ENCODE measurements around the gene FARS2. TPM values are rescaled to one million over a fixed set of nuclear protein-coding genes. Genes with fewer than 3 reads are reported as not detected.

FARS2 gene
- total and polyA plus RNA-seq, 9 of the 15 experiments (the other 6 are each of a cell fraction or from before 2014, with no cell fraction given) = 16.5 to 62.2 (median 27.0) TPM

GRCh38 chr6:5339786-5340185 is 78.5 kb downstream of the FARS2 start:
- H3K9me1 ChIP-seq (ENCODE audit: control insufficient read depth, insufficient read depth, low read length) = peaks cover 4% of the 10 kb centered on the region
- ChIA-PET POLR2A (no interaction called here), CTCF (ENCODE audit: low intra/inter-chr PET ratio) (no interaction called here)
- H4K20me1 ChIP-seq (replicated peaks; ENCODE audit: control insufficient read depth, insufficient read depth, low read length) = no peaks in the 10 kb centered on the region
- no peaks in the 10 kb centered on the region for H3K36me3 ChIP-seq (ENCODE audit: control insufficient read depth, insufficient read depth, low read length)
- no peak overlapping the region for H3K9ac ChIP-seq (ENCODE audit: insufficient read depth in 1 of 2, low read depth in 2 of 2, low read length in 2 of 2)
- FAIRE-seq (no peak), ATAC-seq (no peak), DNase-seq (ENCODE audit: extremely low read depth in 1 of 4, low spot score in 3 of 4) (no peak)
- in situ Hi-C loops (cut with MboI) = no loop called here
- WGBS (ENCODE audit: insufficient coverage, low coverage, missing lambda C conversion rate) = 37% methylated on average over 3 of the region's 3 CpGs
- H3K4me3 ChIP-seq = no peak overlapping the region
- TF ChIP-seq TEAD4 (IDR thresholded peaks at IDR 0.05; ENCODE audit: low read length) (no peak), TEAD4 (CRISPR knock-in tag; IDR thresholded peaks at IDR 0.05; ENCODE audit: borderline replicate concordance) (no peak), NCOA6 (IDR thresholded peaks at IDR 0.05) (no peak), ZNF318 (IDR thresholded peaks at IDR 0.05; ENCODE audit: borderline replicate concordance in 1 of 2, low read depth in 1 of 2) (no peak), GABPA (tag; conservative IDR thresholded peaks at IDR 0.05; ENCODE audit: low read depth) (no peak), MEIS2 (IDR thresholded peaks at IDR 0.05; ENCODE audit: partially characterized antibody) (no peak), HMG20B (CRISPR knock-in tag; IDR thresholded peaks at IDR 0.05) (no peak), ZNF584 (CRISPR knock-in tag; IDR thresholded peaks at IDR 0.05; ENCODE audit: low read depth) (no peak), MBD1 (CRISPR knock-in tag; IDR thresholded peaks at IDR 0.05) (no peak), KLF16 (IDR thresholded peaks at IDR 0.05) (no peak), ZNF766 (CRISPR knock-in tag; conservative IDR thresholded peaks at IDR 0.05) (no peak), CTBP1 (IDR thresholded peaks at IDR 0.05; ENCODE audit: borderline replicate concordance) (no peak), ZNF282 (CRISPR knock-in tag; IDR thresholded peaks at IDR 0.05) (no peak), NFYB (IDR thresholded peaks at IDR 0.05; ENCODE audit: extremely low read depth, insufficient read length) (no peak), ZNF561 (CRISPR knock-in tag; conservative IDR thresholded peaks at IDR 0.05) (no peak), ZNF3 (CRISPR knock-in tag; IDR thresholded peaks at IDR 0.05) (no peak)
- no peaks in the 10 kb centered on the region for H3K79me2 ChIP-seq (ENCODE audit: control insufficient read depth, insufficient read depth, low read length)
- no TSS peak for BruUV-seq (replicated peaks)
- no peak overlapping the region for H3K27ac ChIP-seq (ENCODE audit: extremely low read depth, low read depth, low read length)
- no peak overlapping the region for H3K4me2 ChIP-seq (ENCODE audit: insufficient read depth, low read length)
- no peaks in the 10 kb centered on the region for H3K4me1 ChIP-seq (replicated peaks in 1 of 2; ENCODE audit: control insufficient read depth in 2 of 2, insufficient read depth in 2 of 2, low read length in 2 of 2)
- H2AFZ ChIP-seq (ENCODE audit: low read depth, low read length) = no peak overlapping the region
- no peaks in the 10 kb centered on the region for H3K9me3 ChIP-seq (replicated peaks; ENCODE audit: control insufficient read depth, insufficient read depth, low read depth, low read length)
- intact Hi-C loops (cut with micrococcal nuclease) = no loop called here
- no peaks in the 10 kb centered on the region for H3K27me3 ChIP-seq (ENCODE audit: control insufficient read depth in 2 of 2, insufficient read depth in 2 of 2, low read length in 2 of 2)
